G401 (cell line): ENCODE results near the gene UNC13D. TPM values are rescaled to one million over a fixed set of nuclear protein-coding genes. Genes with fewer than 3 reads are reported as not detected.
A peak's percentile ranks its signal among the peaks of the same experiment; 100 is the strongest.

Experiments
- DNase-seq: peaks from one replicate; pipeline ENCODE4 v3.0.0-alpha.2; 2015; ENCODE audit warnings: low spot score
- in situ Hi-C: cut with HindIII; loops from 2 replicates; pipeline ENCODE4 v1.10.0; 2016; ENCODE audit warnings: low sequenced_read_pairs, mixed read lengths
- total RNA-seq: library from RNA; depleted of rRNA; stranded (reverse); fragments of >200 nt; shearing (Covaris generic); gene quantifications from 2 replicates; pipeline ENCODE4 v1.2.3, GENCODE V29; 2014

UNC13D gene
- total RNA-seq, 1 experiment from 2014 or later, result 2.8 TPM

DNA sequence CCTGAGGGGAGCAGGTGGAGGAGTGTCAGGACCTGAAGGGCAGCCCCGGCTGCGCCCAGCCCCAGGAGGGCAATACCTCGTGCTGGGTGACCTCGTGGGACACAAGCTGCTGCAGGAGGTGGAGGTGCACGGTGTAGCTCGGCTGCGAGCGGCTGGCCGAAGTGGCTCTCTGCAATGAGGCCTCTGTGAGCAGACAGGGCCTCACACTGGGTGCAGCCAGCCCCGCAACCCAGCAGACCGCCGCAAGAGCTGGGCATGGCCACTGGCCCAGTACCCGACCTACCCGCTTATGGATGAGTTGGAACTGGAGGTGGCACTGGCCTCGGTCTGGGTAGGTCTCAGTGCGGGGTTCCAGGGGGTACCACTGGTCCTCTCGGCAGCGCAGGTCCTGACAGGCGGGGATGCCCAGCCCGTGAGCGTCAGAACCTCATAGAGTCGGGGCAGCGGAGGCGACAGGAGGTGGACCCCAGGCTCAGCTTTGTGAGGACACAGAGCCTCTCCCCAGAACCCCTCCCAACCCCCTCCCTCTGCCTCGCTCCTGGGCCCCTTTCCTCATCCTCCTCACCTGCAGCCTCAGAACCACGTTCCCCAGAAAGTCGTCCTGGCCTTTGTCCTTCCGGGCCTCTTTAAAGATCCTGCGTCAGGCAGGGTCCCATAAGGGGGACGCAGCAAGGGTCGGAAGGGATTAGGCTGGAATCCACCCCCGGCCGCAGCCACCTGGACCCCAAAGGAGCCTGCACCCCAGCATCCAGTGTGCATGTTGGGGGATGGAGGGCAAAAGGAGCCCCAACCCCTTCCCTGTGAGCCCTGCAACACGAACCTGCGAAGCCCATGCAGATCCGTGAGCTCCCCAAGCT lies 4.0 kb downstream of the UNC13D start:
- in situ Hi-C loops, result no loop called here
- DNase-seq, result no peak

DNA sequence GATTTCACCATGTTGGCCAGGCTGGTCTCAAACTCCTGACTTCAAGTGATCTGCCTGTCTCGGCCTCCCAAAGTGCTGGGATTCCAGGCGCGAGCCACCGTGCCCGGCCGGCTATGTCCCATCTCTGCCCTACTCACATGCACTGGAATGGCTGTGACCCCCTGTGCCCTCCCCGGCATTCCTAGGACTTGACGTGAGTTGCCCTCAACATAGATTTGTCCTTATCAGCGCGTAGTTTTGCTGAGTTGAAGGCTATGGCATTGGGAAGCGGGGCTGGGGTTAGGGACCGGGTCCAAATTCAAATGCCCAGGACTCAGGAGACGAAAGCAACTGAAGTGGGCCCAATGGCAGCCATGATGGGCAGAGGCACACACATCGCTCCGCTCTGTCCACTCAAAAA lies 5.8 kb downstream of the UNC13D start:
- in situ Hi-C loops, result no loop called here
- no peak for DNase-seq

DNA sequence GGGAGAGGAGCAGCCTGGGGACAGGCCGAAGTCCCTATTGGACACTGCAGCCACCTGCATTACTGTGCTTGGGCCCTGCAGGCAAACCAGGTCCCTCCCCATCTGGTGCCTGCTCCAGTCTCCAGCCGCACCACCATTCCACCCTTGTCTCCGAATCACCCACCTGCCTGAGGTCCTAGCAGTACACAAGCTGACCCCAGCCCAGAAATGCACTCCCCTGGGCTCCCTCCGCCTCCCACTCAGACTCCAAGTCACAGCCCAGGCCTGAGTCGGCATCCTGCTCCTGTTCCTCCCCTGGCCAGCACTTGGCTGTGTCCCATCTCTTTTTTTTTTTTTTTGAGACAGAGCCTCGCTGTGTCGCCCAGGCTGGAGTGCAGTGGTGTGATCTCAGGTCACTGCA lies 6.3 kb downstream of the UNC13D start:
- in situ Hi-C loops, result no loop called here
- no peak for DNase-seq

DNA sequence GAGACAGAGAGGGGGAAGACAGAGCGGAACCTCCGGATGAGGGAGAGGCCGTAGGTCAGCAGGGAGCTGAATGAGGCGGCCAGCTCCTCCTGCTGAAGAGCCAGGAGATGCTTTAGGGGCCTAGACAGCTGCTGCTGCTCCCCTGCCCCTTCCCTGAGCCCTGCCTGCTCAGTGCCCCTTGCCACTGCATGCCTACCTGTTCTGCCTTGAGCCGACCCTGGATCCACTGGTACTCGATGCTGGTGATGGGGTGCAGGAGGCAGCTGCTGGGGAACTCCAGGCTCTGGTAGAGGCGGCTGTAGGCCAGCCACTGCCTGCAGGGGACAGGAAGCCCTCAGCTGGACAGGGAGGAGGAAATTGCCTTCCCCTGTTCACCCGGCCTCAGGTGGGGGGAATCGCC lies 7.6 kb downstream of the UNC13D start:
- in situ Hi-C loops, result no loop called here
- no peak for DNase-seq

DNA sequence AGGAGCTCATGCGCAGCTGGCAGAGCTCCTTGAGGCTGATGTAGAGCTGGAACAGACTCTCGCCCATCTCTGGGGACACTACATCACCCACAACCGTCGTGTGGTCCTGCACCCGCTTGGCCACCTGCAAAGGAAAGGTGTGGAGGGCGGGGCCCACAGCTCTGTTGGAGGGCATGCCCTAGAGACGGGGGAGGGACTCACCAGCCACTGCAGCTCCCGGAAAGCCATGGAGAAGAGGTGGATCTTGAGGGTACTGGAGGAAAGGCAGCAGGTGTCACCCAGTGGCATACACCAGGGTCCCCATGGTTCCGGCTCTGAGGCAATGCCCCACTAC lies 8.6 kb downstream of the UNC13D start:
- no peak for DNase-seq
- in situ Hi-C loops, result no loop called here

DNA sequence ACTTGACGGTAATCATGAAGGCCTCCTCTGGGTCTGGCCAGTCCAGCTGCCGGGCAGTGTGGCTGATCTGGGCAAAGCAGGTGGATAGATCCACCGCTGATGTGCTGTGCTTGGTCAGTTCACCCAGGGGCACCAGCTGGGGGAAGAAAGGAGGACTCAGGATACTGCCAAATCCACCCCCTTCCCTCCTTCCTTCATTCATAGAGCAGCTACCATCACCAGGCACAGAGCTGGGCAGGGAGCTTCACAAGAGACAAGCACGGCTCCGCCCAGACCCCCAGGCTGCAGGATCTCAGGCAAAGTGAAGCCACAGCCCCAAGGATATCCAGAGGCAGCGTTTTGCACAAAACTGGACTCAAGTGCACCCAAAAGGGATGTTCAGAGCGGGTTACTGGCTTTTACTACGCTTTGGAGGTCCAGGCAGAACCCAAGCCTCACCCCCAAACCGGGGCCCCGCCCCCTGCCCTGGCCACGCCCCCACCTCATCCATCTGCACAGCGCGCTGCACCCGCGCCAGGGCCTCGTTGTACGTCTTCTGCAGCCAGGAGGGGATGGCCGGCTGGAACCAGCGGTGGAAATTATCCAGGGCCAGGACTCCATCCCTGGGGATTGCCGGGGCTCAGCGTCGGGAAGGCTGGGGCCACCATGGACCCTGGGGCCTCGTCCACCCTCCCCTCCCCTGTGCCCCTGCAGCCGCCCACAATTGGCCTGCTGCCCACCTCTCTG lies 9.1 kb downstream of the UNC13D start:
- no peak for DNase-seq
- in situ Hi-C loops, result no loop called here

DNA sequence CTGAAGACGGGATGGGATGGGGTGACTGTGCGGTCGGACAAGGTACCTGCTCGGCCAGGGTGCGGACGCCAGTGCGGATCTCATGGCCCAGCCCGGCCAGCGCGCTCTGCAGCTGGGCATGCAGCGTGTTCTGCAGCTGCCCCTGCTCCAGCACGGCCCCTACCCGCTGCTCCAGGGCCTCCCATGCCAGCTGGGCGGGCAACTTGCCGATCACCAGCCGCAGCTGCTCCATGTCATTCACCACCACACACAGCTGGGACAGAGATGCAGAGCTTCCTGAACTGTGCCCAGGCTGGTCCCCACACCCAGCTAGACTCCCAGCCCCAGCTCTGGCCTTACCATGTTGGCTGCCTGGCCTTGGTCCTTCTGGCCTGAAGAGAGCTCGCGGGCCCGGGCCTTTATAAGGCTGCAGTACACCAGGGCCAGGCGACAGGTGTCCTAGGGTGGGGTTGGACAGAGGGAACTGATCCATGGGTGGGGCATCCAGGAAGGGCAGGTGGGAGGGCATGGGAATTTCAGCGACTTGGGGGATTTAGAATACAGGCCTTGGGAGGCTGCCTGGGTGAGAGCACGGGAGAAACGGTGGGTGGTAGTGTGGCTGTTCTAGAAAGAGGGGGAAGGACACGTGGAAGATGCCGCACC lies 9.8 kb downstream of the UNC13D start:
- no peak for DNase-seq
- in situ Hi-C loops, result no loop called here

DNA sequence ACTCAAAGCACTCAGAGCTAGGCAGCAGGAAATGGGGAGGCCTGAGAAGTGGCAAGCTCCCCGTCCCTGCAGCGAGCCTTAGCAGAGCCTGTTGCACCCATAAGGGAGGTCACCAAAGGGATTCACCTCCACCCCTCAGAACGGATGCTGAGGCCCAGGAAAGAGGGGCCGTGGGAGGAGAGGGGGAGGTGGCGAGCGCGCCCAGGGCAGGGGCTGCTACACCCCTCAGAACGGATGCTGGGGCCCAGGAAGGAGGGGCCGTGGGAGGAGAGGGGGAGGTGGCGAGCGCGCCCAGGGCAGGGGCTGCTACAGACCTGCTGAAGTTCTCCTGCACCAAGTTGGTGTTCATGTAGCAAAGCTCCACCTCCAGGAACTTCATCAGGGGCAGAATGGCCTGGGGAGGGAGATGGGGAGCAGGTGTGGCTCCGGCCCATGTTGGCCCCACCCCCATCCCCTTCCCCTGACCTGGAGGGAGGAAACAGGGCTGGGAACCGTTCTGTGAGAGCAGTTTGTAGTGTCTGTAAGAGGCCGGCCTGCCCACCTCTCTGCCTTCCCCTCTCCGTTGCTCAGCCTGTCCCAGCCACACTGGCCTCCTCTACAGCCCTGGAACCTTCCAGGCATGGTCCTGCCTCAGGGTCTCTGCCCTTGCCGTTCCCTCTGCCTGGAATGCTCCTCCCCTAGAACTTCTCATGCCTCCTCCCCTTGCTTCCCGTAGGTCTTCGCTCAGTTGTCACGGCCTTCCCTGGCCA lies 11.4 kb downstream of the UNC13D start:
- peak; percentile 35 for DNase-seq
- in situ Hi-C loops, result no loop called here

DNA sequence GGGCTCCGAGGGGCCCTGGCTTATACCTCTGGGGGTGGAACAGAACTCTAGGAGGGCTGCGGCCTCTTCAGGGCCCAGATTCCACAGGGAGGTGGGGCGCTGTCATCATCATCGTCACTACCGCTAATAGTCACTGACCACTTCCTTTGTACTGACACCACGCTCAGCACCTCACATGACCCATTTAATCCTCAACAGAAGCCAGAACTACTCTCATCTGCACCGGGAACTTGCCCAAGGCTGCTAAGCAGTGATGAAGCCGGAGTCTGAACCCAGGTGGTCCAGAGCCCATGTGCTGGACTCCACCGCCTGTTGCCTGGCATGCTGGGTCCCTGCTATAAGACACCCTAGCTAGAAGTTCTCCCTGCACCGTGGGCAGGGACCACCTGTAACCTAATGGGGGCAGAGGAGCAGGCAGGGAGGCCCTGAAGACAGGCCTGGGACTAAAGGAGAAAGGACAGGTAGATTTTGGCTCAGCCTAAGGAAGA lies 12.0 kb downstream of the UNC13D start:
- no peak for DNase-seq

DNA sequence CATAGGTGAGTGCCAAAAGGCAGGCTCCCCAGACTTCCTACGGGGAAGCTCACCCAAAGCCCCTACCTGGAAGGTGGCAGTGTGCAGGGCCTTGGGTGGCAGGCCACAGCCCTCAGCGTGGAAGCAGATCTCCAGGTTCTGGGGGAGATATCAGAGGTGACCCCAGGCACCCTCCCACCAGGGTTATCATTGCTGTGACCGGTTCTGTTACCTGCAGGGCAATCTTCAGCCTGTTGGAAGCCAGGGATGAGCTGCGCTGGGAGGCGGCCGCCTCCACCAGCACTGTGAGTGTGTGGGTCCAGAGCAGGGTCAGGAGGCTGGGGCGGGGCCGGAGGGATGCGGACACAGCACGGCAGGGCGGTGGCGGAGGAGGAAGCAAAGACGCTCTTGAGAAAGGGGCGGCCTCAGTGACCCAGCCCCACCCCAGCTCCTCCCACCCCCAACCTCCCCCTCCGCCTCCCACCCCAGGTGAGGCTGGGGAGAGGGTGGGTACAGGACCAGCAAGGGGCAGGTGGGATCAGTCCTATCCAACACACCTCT lies 13.1 kb downstream of the UNC13D start:
- DNase-seq, result no peak
- in situ Hi-C loops, result no loop called here

More for the DNA sequence above, 12.0 kb downstream of the UNC13D start:
- in situ Hi-C loops, result no loop called here

DNA sequence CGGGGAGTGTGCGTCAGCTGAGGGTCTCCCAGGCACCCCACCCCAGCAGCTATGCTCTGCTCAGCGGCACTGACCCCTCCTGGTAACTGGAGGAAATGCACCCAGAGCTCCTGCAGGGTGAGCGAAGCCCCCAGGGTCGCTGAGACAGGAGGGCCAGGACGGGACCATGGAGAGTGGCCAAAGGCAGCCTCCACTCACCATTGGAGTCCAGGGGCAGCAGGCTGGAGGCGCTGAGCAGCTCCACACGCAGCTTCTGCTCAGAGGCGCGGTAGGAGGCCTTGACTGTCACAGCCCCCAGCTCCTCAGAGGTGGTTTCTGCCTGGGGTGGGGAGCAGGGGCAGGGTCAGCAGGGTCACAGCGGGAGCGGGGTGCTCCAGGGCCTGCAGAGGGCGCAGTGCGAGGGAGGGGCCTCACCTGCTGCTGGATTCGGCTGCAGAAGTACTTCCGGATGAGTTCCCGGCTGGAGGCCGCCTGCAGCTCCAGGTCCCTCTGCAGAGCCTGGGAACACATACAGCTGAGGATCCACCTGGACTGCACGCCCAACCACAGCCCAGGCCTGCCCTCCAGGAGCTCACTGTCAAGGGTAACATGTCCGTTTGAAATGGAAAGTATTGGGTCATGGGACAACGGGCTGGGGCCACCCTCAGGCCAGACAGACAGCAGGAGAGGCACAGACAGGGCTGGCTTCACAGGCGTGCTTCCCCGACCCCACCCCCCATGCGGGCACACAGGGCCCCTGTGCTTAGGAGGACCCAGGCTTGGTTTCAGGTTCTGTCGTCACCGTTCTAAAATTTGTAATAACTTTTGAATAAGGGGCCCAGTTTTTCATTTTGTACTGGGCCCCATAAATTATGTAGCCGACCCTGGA lies 13.8 kb downstream of the UNC13D start:
- in situ Hi-C loops, result no loop called here
- no peak for DNase-seq

DNA sequence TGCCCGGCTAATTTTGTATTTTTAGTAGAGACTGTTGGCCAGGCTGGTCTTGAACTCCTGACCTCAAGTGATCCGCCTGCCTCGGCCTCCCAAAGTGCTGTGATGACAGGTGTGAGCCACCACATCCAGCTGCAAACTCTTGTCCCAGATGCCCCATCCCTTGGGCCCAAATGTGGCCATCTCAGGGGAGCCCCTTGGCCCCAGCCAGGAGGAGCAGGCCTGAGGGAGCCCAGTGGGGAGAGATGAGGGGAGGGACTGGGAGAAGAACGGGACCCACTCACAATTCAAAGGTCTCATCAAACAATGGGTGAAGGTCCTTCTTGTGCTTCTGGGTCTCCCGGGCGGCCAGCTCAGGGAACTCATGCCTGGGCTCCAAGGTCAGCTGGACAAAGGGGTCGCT lies 14.5 kb downstream of the UNC13D start:
- no peak for DNase-seq
- in situ Hi-C loops, result no loop called here

DNA sequence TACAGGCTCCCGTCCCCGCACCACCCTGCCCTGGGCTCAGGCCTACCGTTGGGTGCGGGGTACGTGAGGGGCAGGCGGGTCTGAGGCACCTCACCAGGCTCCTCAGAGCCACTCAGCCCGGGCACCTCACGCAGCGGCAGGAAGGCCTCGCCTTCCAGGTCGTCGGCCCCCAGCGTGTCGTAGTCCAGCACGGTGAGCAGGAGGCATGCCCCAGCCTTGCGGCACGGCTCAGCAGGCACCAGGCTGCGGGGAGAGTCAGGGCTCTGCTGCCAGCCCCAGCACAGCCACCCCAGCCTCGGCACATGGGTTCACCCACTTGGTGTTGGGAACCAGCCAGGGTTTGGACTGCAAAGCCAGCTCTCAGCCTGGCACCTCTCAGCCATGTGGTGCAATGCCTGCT lies 15.5 kb downstream of the UNC13D start:
- no peak for DNase-seq
- in situ Hi-C loops, result no loop called here

DNA sequence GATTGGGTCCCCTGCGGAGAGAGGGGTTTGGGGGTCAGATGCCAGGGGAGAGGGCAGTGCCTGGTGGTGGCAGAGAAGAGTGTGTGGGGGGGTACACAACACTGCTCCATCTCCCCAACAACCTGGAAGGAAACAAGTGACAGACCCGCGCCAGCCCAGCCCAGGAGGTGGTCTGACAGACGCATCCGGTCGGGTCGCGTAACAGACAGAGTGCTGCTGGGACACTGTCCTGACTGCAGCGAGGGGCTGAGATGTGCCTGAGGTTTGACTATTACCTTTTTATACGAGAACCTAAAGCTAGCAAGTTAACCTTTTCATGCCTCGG lies 16.2 kb downstream of the UNC13D start:
- in situ Hi-C loops, result no loop called here
- DNase-seq, result no peak

DNA sequence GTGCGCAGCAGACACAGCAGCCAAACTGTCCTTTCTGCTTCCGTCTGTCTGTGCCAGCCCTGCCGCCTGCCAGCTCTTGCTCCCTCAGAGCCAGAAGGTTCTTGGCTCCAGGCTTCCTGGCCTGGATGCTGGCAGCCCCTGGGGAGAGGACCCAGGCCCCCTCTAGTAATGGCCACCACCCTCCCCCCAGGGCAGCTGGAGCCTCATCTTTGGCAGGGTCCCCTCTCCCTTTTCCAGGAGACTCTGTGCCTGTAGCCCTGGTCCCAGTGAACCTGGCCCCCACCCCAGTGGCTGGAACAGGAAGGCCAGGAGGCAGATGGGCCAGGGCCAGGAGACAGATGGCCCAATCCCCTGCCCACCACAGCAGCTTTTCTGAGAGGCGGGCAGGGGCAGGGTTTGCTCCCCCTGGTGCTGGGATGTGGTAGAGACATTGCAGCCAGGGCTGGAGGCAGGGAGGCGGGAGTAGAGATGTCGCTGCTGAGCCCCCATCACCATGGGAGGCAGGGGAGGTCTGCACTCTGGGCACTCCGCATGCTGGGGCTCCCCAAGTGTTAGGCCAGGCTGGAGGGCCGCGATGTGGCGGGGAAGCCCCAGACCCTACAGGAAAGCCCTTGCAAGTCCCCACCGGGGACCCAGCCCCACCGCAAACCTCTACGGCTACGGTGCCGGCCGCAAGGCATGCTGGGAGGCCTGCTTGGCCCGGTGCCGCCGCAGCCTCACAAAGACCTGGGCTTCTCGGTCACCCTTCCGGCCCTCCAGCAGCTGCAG lies 16.7 kb downstream of the UNC13D start:
- in situ Hi-C loops, result no loop called here
- DNase-seq, result peak; percentile 85

DNA sequence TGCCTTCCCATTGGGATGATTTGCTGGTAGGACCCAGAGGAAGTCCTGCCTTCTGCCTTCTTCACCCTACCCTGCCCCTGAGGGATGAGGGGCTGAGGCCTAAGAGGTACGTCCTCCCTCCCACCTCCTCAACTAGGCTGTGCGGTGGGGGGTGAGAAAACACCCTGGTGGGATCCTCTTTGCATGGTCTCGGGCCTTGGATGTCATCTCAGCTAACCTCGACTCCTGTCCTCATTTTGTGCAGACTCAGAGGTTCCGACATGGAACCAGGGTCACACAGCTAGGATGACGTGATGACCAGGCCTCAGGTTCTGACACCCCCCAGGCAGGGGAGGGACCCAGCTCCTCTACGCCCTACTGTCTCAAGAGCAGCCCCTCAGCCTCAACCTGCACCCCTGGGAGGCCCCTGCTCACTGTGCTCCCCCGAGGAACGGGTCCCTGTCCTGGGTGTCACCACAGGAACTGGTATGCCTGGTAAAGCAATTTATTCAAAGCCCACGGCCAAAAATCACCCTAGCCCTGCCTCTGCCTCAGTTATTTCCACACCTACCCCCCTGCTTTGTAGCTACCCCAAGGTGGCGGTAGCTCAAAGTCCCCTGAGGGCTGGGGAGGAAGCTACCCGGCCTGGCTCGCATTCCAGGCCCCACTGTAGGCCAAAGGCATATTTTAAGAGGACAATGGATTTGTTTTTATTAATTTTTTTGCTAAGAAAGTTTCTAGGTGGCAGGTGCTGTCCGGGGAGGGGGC lies 17.5 kb downstream of the UNC13D start:
- in situ Hi-C loops, result no loop called here

DNA sequence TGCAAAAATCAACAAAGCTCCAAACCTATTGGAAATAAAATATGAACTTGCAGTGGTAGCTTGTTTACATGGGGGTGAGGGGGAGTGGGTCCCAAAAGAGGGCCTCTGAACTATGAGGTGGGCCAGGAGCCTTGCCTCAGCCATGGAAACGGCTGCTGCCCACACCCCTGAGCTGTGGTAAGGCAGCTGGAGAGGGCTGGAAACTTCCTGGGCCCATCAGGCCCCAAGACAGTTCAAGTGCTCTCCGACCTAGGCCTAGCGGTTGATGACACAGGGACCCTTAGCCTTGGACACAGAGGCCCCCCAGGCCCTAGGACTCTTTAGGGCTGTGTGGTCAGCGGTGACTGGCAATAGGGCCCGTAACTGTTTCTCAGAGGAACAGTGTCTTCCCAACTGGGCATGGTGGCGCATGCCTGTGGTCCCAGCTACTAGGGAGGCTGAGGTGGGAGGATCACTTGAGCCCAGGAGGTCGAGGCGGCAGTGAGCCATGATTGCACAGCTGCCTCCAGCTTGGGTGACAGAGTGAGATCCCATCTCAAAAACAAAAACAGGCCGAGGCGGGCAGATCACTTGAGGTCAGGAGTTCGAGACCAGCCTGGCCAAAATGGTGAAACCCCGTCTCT lies 18.3 kb downstream of the UNC13D start:
- in situ Hi-C loops, result no loop called here
- no peak for DNase-seq

More for the DNA sequence above, 17.5 kb downstream of the UNC13D start:
- no peak for DNase-seq
